Measurements from ENCODE around the gene LSM3.

Gene LSM3

GRCh38 chr3:14181253-14181652, 2.6 kb downstream of the LSM3 start:
- no peak overlapping the region for H3K4me3 Mint-ChIP-seq
- DNase-seq (ENCODE audit: low spot score): no peak
- H3K36me3 Mint-ChIP-seq (ENCODE audit: low read depth): peaks cover 38% of the 10 kb centered on the region
- peaks cover 32% of the 10 kb centered on the region for H3K4me1 Mint-ChIP-seq (ENCODE audit: low read depth)
- no peaks in the 10 kb centered on the region for H3K27me3 Mint-ChIP-seq (ENCODE audit: low read depth)
- H3K27ac Mint-ChIP-seq: no peak overlapping the region
- H3K9me3 Mint-ChIP-seq: no peaks in the 10 kb centered on the region

DNA sequence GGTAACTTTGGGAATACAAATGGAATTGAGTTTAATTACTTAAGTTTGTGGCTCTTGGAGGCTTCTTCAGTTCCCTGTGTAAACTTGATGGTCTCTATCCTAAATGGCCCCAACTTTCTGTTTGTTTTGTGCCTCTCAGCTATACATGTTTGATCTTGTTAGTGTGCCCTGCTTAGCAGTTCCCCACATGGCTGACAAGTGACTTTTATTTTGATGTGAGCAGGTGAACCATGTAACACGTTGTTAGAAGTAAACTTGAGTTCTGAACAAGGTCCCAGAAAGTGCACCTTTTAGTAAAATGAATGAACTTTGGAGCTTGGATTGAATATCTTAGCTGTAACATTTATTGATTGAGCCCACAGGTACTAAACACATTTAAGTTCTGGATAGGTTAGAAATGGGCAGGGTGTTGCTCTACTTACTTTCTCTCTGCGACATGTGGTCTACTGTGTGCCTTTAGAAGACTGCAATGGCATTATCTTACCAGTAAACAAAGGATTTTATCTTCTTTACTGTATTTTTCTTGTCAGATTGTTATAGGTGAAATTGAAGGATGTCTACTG, 4.5 kb downstream of the LSM3 start:
- Mint-ChIP-seq H3K9me3 (no peaks in the 10 kb centered on the region), H3K27ac (no peak overlapping the region)

GRCh38 chr3:14186854-14187458, 8.3 kb downstream of the LSM3 start:
- Mint-ChIP-seq H3K27me3 (ENCODE audit: low read depth) (no peaks in the 10 kb centered on the region), H3K4me1 (ENCODE audit: low read depth) (peaks cover 24% of the 10 kb centered on the region), H3K27ac (no peak overlapping the region), H3K36me3 (ENCODE audit: low read depth) (peaks cover 66% of the 10 kb centered on the region), H3K4me3 (no peak overlapping the region), H3K9me3 (no peaks in the 10 kb centered on the region)
- no peak for DNase-seq (ENCODE audit: low spot score)

More for the DNA sequence above, 4.5 kb downstream of the LSM3 start:
- peaks cover 22% of the 10 kb centered on the region for H3K4me1 Mint-ChIP-seq (ENCODE audit: low read depth)
- DNase-seq (ENCODE audit: low spot score): no peak
- H3K27me3 Mint-ChIP-seq (ENCODE audit: low read depth): no peaks in the 10 kb centered on the region
- H3K4me3 Mint-ChIP-seq: no peak overlapping the region
- peaks cover 46% of the 10 kb centered on the region for H3K36me3 Mint-ChIP-seq (ENCODE audit: low read depth)

- DNase-seq (ENCODE audit: low spot score): no peak
- Mint-ChIP-seq H3K4me1 (ENCODE audit: low read depth) (peaks cover 20% of the 10 kb centered on the region), H3K27ac (no peak overlapping the region), H3K36me3 (ENCODE audit: low read depth) (peaks cover 55% of the 10 kb centered on the region), H3K4me3 (no peak overlapping the region), H3K27me3 (ENCODE audit: low read depth) (no peaks in the 10 kb centered on the region), H3K9me3 (no peaks in the 10 kb centered on the region)
These were observed 9.6 kb downstream of the LSM3 start for GRCh38 chr3:14188041-14188754.

DNA sequence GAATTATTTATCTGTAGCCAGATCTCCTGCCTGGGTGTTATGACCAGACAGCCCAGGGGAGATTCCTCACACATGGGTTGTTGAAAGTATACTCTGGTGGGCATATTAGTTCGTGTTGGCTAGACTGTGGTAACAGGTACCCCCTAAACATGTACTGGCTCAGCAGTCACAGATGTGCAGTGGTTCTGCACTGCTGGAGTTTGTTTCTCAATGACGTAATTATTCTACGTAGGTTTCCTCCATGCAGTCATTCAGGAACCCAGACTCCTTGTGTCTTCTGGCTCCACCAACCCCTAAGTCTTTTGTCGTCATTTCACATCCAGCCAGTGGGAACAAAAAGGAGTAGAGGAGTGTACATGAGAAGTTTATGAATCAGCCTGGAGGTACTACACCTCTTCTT, 16.2 kb downstream of the LSM3 start:
- peaks cover 41% of the 10 kb centered on the region for H3K36me3 Mint-ChIP-seq (ENCODE audit: low read depth)
- no peak overlapping the region for H3K4me3 Mint-ChIP-seq
- no peaks in the 10 kb centered on the region for H3K27me3 Mint-ChIP-seq (ENCODE audit: low read depth)
- DNase-seq (ENCODE audit: low spot score): no peak
- peaks cover 10% of the 10 kb centered on the region for H3K4me1 Mint-ChIP-seq (ENCODE audit: low read depth)
- no peaks in the 10 kb centered on the region for H3K9me3 Mint-ChIP-seq
- H3K27ac Mint-ChIP-seq: no peak overlapping the region

DNA sequence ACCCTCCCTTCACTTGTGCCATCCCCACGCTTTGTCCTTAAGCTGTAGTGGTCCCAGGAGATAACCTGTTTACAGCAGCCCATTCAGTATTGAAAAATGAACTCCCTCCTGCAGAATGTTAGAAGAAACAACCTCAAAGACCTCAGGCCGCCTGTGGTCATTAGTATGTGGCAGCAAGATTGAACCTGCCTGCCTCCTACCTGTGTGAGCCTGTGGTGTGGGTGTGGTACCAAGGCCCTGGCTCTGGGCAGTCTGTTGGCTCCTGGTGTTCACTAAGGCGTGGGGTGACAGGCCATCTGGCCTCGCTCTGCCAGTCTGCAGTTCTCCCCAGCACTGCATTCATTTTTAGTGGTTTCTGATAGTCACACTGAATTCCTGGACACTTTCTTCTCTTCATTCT, 21.0 kb downstream of the LSM3 start:
- DNase-seq (ENCODE audit: low spot score): no peak
- H3K4me1 Mint-ChIP-seq (ENCODE audit: low read depth): peaks cover 3% of the 10 kb centered on the region
- H3K4me3 Mint-ChIP-seq: no peak overlapping the region
- peaks cover 28% of the 10 kb centered on the region for H3K36me3 Mint-ChIP-seq (ENCODE audit: low read depth)
- H3K27me3 Mint-ChIP-seq (ENCODE audit: low read depth): no peaks in the 10 kb centered on the region
- no peaks in the 10 kb centered on the region for H3K9me3 Mint-ChIP-seq
- H3K27ac Mint-ChIP-seq: no peak overlapping the region

DNA sequence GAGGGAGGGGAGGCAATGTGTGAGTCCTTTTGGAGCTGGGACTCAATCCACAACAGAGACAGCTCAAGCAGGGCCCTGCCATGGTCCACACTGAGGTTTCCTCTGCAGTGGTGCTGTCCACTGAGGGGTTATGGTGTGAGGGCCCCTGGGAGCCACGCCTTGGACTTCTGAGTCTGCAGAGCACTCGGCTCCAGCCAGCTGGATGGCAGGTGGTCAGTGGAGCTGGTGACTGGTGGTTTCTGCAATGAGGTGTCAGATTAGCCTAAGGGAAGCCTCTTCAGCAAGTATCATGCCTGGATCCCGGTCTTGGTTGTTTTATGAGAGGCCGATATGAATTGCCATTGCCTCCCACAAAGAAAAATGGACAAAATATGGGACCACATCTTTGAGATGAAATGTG, 21.7 kb downstream of the LSM3 start:
- Mint-ChIP-seq H3K27me3 (ENCODE audit: low read depth) (no peaks in the 10 kb centered on the region), H3K4me1 (ENCODE audit: low read depth) (peaks cover 3% of the 10 kb centered on the region), H3K27ac (no peak overlapping the region), H3K36me3 (ENCODE audit: low read depth) (peaks cover 24% of the 10 kb centered on the region), H3K4me3 (no peak overlapping the region), H3K9me3 (no peaks in the 10 kb centered on the region)
- DNase-seq (ENCODE audit: low spot score): no peak

- no peak for DNase-seq (ENCODE audit: low spot score)
- Mint-ChIP-seq H3K4me3 (no peak overlapping the region), H3K36me3 (ENCODE audit: low read depth) (peaks cover 24% of the 10 kb centered on the region), H3K4me1 (ENCODE audit: low read depth) (peaks cover 3% of the 10 kb centered on the region), H3K27me3 (ENCODE audit: low read depth) (no peaks in the 10 kb centered on the region), H3K27ac (no peak overlapping the region), H3K9me3 (no peaks in the 10 kb centered on the region)
These were observed 22.2 kb downstream of the LSM3 start for GRCh38 chr3:14200841-14201240.

- H3K36me3 Mint-ChIP-seq (ENCODE audit: low read depth): peaks cover 19% of the 10 kb centered on the region
- H3K4me3 Mint-ChIP-seq: no peak overlapping the region
- no peaks in the 10 kb centered on the region for H3K27me3 Mint-ChIP-seq (ENCODE audit: low read depth)
- H3K9me3 Mint-ChIP-seq: no peaks in the 10 kb centered on the region
- peaks cover 3% of the 10 kb centered on the region for H3K4me1 Mint-ChIP-seq (ENCODE audit: low read depth)
- H3K27ac Mint-ChIP-seq: no peak overlapping the region
- no peak for DNase-seq (ENCODE audit: low spot score)
These were observed 23.5 kb downstream of the LSM3 start for GRCh38 chr3:14201940-14202684.

DNA sequence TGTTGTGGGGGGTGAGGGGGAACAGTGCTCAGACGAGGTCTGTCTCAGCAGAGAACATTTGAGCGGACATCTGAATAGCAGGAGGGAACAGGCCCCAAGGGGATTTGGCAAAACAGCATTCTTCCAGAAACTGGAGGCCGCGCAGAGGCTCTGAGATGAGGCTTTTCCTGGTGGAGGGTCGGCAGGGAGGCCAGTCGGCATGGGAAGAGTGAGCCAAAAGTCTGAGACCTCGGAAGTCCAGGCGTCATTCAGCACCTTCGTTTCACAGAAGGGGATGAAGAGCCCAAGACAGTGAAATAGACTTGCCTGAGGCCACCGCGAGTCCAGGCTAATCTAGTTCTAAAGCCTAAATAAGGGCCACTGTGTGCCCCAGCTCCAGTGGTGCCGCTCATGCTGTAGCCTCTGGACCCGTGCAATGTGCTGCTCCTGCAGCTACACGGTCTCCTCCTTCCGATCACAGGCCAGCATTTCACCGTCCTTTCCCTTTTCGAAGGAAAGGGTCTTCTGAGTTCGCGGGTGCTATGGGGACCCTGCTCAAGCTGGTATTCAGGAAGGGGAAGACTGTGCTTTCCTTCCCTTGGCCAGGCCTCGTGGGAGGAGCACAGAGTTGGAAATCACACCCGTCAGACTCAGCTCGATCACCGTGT, 24.4 kb downstream of the LSM3 start:
- H3K9me3 Mint-ChIP-seq: no peaks in the 10 kb centered on the region
- no peak for DNase-seq (ENCODE audit: low spot score)
- H3K4me3 Mint-ChIP-seq: no peak overlapping the region
- H3K27ac Mint-ChIP-seq: no peak overlapping the region
- no peaks in the 10 kb centered on the region for H3K27me3 Mint-ChIP-seq (ENCODE audit: low read depth)
- peaks cover 12% of the 10 kb centered on the region for H3K36me3 Mint-ChIP-seq (ENCODE audit: low read depth)
- H3K4me1 Mint-ChIP-seq (ENCODE audit: low read depth): peaks cover 3% of the 10 kb centered on the region

DNA sequence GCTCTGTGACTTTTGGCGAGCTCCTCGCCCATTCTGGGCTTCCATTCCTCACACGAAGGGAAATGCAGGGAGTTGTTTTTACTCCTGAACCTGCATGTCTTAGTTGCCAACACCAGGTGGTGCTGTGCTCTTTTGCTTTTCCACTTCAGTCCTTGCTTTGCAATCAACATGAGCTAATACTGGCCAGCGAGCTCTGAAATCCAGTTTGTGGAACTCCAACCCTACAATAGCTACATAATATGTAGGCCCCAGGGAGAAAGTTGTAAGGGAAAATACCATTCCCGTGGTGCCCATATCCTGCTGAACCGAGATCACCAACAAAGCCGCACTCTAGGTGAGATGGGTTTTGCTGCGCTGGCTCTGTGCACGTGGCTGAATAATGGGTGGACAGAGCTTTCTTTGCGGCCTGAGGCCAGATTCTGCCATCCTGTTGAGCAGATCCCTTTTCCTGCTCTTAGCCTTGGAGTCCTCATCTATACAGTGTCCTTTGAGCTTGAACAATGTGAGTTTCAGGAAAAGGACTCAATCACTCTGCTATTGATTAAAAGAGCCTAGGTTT, 25.0 kb downstream of the LSM3 start:
- H3K27me3 Mint-ChIP-seq (ENCODE audit: low read depth): no peaks in the 10 kb centered on the region
- H3K4me1 Mint-ChIP-seq (ENCODE audit: low read depth): peaks cover 3% of the 10 kb centered on the region
- no peak overlapping the region for H3K4me3 Mint-ChIP-seq
- H3K27ac Mint-ChIP-seq: no peak overlapping the region
- H3K9me3 Mint-ChIP-seq: no peaks in the 10 kb centered on the region
- H3K36me3 Mint-ChIP-seq (ENCODE audit: low read depth): peaks cover 8% of the 10 kb centered on the region
- no peak for DNase-seq (ENCODE audit: low spot score)

GRCh38 chr3:14204515-14205284, 26.1 kb downstream of the LSM3 start:
- Mint-ChIP-seq H3K9me3 (no peaks in the 10 kb centered on the region), H3K4me1 (ENCODE audit: low read depth) (peaks cover 3% of the 10 kb centered on the region), H3K4me3 (no peak overlapping the region), H3K36me3 (ENCODE audit: low read depth) (no peaks in the 10 kb centered on the region), H3K27ac (no peak overlapping the region), H3K27me3 (ENCODE audit: low read depth) (no peaks in the 10 kb centered on the region)
- DNase-seq (ENCODE audit: low spot score): no peak

DNA sequence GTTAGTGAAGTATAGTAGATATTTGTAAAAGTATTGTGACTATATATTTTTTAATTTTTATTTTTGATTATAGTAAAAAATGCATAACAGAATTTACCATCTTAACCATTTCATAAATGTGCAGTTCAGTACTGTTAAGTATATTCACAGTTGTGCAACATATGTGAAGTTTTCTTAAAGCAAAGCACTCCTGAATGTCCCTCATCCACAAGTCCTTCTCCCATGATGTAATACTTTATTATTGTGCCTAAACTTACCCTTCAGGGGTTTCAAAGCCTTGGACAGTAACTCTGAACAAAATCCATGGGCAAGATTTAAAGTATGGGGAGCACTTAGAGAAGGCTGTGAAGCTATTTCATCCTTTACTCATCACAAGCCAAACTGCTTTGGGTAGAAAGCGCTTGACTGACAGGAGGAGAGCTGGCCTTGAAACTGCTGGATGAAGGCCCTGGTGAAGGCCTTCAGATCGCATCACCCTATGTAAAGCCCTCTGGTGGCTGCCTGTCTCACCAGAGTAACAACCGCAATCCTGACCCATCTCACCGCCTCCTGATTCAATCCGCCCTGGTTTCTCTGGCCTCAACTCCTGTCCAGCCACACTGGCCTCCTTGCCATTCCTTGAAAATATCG, 28.0 kb downstream of the LSM3 start:
- Mint-ChIP-seq H3K4me3 (no peak overlapping the region), H3K9me3 (no peaks in the 10 kb centered on the region), H3K27ac (no peak overlapping the region), H3K27me3 (ENCODE audit: low read depth) (no peaks in the 10 kb centered on the region), H3K4me1 (ENCODE audit: low read depth) (peaks cover 3% of the 10 kb centered on the region), H3K36me3 (ENCODE audit: low read depth) (no peaks in the 10 kb centered on the region)
- no peak for DNase-seq (ENCODE audit: low spot score)
